Panc1 (cell line): ENCODE results near the gene GUCY2D.

Experiments used
- POLR2AphosphoS5 ChIP-seq: IDR thresholded peaks from 2 replicates; pipeline ENCODE4 v1.6.1; 2012; ENCODE audit warnings: mild to moderate bottlenecking, low read depth, low read length, moderate library complexity
- SIN3A ChIP-seq: IDR thresholded peaks from 2 replicates; pipeline ENCODE4 v1.6.1; 2012; ENCODE audit warnings: low read depth, mild to moderate bottlenecking, low read length, moderate library complexity, borderline replicate concordance; ENCODE audit not compliant: insufficient read depth
- TCF7L2 ChIP-seq: IDR thresholded peaks from 2 replicates; pipeline ENCODE4 v1.6.1; 2011; ENCODE audit warnings: mild to moderate bottlenecking, low read depth, low read length, inconsistent platforms
- TF ChIP-seq, protein P1 (sequence below): fragments of 450-650 bp; IDR thresholded peaks from 2 replicates; pipeline ENCODE4 v1.5.1; 2017; ENCODE audit warnings: mild to moderate bottlenecking
- TF ChIP-seq, protein P2 (sequence below), 2 experiments: IDR thresholded peaks; 2 replicates each; pipeline ENCODE4 v1.6.1; 2011 to 2012; ENCODE audit warnings: low read depth in 2 of 2, control low read depth in 1 of 2, low read length in 1 of 2, mild to moderate bottlenecking in 1 of 2, moderate library complexity in 1 of 2; ENCODE audit not compliant: insufficient read depth in 1 of 2

- TF ChIP-seq, protein P1, sequence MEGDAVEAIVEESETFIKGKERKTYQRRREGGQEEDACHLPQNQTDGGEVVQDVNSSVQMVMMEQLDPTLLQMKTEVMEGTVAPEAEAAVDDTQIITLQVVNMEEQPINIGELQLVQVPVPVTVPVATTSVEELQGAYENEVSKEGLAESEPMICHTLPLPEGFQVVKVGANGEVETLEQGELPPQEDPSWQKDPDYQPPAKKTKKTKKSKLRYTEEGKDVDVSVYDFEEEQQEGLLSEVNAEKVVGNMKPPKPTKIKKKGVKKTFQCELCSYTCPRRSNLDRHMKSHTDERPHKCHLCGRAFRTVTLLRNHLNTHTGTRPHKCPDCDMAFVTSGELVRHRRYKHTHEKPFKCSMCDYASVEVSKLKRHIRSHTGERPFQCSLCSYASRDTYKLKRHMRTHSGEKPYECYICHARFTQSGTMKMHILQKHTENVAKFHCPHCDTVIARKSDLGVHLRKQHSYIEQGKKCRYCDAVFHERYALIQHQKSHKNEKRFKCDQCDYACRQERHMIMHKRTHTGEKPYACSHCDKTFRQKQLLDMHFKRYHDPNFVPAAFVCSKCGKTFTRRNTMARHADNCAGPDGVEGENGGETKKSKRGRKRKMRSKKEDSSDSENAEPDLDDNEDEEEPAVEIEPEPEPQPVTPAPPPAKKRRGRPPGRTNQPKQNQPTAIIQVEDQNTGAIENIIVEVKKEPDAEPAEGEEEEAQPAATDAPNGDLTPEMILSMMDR: no peak
- no peak for TF ChIP-seq SIN3A
- TF ChIP-seq TCF7L2: no peak
- TF ChIP-seq POLR2AphosphoS5: no peak
- TF ChIP-seq, protein P2, sequence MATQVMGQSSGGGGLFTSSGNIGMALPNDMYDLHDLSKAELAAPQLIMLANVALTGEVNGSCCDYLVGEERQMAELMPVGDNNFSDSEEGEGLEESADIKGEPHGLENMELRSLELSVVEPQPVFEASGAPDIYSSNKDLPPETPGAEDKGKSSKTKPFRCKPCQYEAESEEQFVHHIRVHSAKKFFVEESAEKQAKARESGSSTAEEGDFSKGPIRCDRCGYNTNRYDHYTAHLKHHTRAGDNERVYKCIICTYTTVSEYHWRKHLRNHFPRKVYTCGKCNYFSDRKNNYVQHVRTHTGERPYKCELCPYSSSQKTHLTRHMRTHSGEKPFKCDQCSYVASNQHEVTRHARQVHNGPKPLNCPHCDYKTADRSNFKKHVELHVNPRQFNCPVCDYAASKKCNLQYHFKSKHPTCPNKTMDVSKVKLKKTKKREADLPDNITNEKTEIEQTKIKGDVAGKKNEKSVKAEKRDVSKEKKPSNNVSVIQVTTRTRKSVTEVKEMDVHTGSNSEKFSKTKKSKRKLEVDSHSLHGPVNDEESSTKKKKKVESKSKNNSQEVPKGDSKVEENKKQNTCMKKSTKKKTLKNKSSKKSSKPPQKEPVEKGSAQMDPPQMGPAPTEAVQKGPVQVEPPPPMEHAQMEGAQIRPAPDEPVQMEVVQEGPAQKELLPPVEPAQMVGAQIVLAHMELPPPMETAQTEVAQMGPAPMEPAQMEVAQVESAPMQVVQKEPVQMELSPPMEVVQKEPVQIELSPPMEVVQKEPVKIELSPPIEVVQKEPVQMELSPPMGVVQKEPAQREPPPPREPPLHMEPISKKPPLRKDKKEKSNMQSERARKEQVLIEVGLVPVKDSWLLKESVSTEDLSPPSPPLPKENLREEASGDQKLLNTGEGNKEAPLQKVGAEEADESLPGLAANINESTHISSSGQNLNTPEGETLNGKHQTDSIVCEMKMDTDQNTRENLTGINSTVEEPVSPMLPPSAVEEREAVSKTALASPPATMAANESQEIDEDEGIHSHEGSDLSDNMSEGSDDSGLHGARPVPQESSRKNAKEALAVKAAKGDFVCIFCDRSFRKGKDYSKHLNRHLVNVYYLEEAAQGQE (IDR thresholded peaks at IDR 0.05; ENCODE audit: insufficient read depth in 1 of 2, low read depth in 2 of 2, low read length in 1 of 2): no peak
These were observed 53.4 kb downstream of the GUCY2D start for GRCh38 chr17:8055851-8056231.
